Right lobe of liver (tissue), 6 donors: Measurements from ENCODE around the gene OPA1. TPM values are rescaled to one million over a fixed set of nuclear protein-coding genes. Genes with fewer than 3 reads are reported as not detected.

Experiments used
- ATAC-seq, 4 donors: fragments of 200-7000 bp; cut with Tn5 transposase; one replicate each; pipeline ENCODE4 v1.9.1; 2020; ENCODE audit warnings: mild to moderate bottlenecking in 4 of 4, moderate library complexity in 4 of 4
- DNase-seq, 3 donors: peaks; one replicate each; pipeline ENCODE4 v3.0.0-alpha.2; 2020
- H3K27ac ChIP-seq, 3 donors: fragments of 200-600 bp; one replicate each; pipeline ENCODE4 v1.8.0; 2022
- H3K27me3 ChIP-seq, 2 donors: fragments of 200-600 bp; one replicate each; pipeline ENCODE4 v1.8.0; 2022
- H3K36me3 ChIP-seq, 4 donors: fragments of 200-600 bp; sonication (generic) in 1 of 4; one replicate each; pipeline versions ENCODE4 v1.5.1 to v1.8.0; 2017 to 2022; ENCODE audit warnings: control low read depth in 1 of 4
- H3K4me1 ChIP-seq, 4 donors: fragments of 200-600 bp; sonication (generic) in 1 of 4; one replicate each; pipeline versions ENCODE4 v1.5.1 to v1.8.0; 2017 to 2022; ENCODE audit warnings: control low read depth in 1 of 4
- H3K4me3 ChIP-seq, 3 donors: fragments of 200-600 bp; one replicate each; pipeline ENCODE4 v1.8.0; 2022
- H3K9me3 ChIP-seq, 4 donors: fragments of 200-600 bp; sonication (generic) in 1 of 4; one replicate each; pipeline versions ENCODE4 v1.5.1 to v1.8.0; 2017 to 2022; ENCODE audit warnings: control low read depth in 1 of 4
- POLR2A ChIP-seq: fragments of 450-650 bp; IDR thresholded peaks from one replicate; pipeline ENCODE4 v1.6.1; 2017; ENCODE audit warnings: antibody characterized with exemption, mild to moderate bottlenecking
- WGBS: methylation state at CpG from one replicate; pipeline ENCODE4 v1.1.6; 2018; ENCODE audit warnings: low coverage, low lambda C conversion rate; ENCODE audit not compliant: insufficient coverage; ENCODE audit errors: missing lambda C conversion rate; 5-methylcytosine and 5-hydroxymethylcytosine counted together
- intact Hi-C, 2 donors: fragments of 100-400 bp; cut with DNase I; formaldehyde crosslinking; loops; one replicate each; pipeline versions ENCODE4 v1.11.2 to v1.14.1; 2022
- total RNA-seq, 6 experiments: library from RNA; depleted of rRNA in 2 of 6; stranded (reverse); fragments of >200 nt in 2 of 6; fragmentation: NEBNext Ultra II Directional in 3 of 6; extraction: Animal tissue kit (Norgen Biotek cat#: 25700) in 3 of 6; gene quantifications; one replicate each; pipeline versions ENCODE4 v1.1.0 to v1.2.4, GENCODE V29; 2016 to 2023
- TF ChIP-seq, protein P1 (sequence below), 4 donors: fragments of 200-600 bp in 3 of 4; fragments of 450-650 bp in 1 of 4; IDR thresholded peaks; one replicate each; pipeline versions ENCODE4 v1.5.1 to v1.8.0; 2016 to 2022; ENCODE audit warnings: antibody characterized with exemption in 4 of 4, mild to moderate bottlenecking in 2 of 4
- donor health status: DM: no; HTN: yes; CAD: no.
- donor health status: DM: no; HTN: no; CAD: no.
- donor health status: DM: no; HTN: no; CAD: no.
- donor health status: DM: no; HTN: yes; CAD: no.
- donor health status: DM: no; HTN: yes; CAD: no.

Gene OPA1
- total RNA-seq, 6 experiments from 2014 or later, result 29.2 to 45.5 (median 31.6) TPM

DNA sequence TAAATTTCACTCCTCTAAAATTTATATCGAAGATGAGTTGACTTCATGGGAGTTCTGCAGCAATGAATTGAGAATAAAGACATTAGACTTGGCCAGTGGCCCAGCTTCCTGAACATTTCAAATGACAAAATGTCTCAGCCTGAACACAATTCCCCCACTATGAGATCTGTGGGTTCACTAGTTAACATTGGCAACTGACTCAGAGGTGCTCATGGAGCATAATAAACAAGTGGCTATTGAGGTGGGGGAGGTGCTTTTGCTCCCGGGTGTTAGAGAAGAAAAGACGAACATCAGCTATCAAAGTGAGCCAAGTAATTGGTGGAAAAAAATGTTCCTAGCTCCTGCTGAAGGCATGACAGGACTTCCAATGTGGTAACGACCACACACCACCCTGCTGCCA is 44.6 kb upstream of the OPA1 start:
- no peaks in the 10 kb centered on the region for H3K27me3 ChIP-seq
- H3K36me3 ChIP-seq, result no peaks in the 10 kb centered on the region
- peaks cover 0 to 3% (median 0%) of the 10 kb centered on the region in 4 donors for H3K9me3 ChIP-seq
- H3K27ac ChIP-seq, result no peak overlapping the region
- TF ChIP-seq, protein P1, sequence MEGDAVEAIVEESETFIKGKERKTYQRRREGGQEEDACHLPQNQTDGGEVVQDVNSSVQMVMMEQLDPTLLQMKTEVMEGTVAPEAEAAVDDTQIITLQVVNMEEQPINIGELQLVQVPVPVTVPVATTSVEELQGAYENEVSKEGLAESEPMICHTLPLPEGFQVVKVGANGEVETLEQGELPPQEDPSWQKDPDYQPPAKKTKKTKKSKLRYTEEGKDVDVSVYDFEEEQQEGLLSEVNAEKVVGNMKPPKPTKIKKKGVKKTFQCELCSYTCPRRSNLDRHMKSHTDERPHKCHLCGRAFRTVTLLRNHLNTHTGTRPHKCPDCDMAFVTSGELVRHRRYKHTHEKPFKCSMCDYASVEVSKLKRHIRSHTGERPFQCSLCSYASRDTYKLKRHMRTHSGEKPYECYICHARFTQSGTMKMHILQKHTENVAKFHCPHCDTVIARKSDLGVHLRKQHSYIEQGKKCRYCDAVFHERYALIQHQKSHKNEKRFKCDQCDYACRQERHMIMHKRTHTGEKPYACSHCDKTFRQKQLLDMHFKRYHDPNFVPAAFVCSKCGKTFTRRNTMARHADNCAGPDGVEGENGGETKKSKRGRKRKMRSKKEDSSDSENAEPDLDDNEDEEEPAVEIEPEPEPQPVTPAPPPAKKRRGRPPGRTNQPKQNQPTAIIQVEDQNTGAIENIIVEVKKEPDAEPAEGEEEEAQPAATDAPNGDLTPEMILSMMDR (IDR thresholded peaks at IDR 0.05), result no peak
- no peak for TF ChIP-seq POLR2A
- intact Hi-C loops, result no loop called here
- WGBS, result 54% methylated on average over 4 of the region's 4 CpGs
- DNase-seq (no peak), ATAC-seq (no peak)
- H3K4me1 ChIP-seq, result no peaks in the 10 kb centered on the region
- H3K4me3 ChIP-seq, result no peak overlapping the region

DNA sequence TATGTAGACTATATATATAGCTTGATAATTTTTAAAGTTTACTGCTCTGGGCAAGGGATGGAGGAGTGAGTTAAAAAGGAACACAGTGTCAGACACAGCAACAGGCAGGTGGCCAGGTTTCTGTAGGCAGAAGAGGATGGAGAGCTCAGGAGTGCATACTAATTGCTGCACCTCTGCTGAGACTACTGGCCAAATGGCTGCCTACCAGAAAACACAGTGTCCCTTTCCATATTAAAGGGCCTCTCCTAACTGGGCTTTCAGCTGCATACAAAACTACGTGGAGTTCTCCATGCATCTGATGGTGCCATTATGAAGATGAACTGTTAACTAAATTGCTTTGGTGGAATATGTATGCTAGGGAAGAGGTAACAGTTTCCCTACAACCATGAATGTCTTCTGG is 40.1 kb upstream of the OPA1 start:
- H3K4me3 ChIP-seq, result no peak overlapping the region
- TF ChIP-seq POLR2A, result no peak
- TF ChIP-seq, protein P1 (IDR thresholded peaks at IDR 0.05), result no peak
- no peaks in the 10 kb centered on the region for H3K9me3 ChIP-seq
- intact Hi-C loops, result no loop called here
- H3K27me3 ChIP-seq, result peaks cover 0 to 8% of the 10 kb centered on the region in 2 donors
- H3K27ac ChIP-seq, result no peak overlapping the region
- DNase-seq (no peak), ATAC-seq (no peak)
- H3K36me3 ChIP-seq, result no peaks in the 10 kb centered on the region
- WGBS, result 75% methylated on average over 1 of the region's 1 CpG
- peaks cover 0 to 10% (median 2%) of the 10 kb centered on the region in 4 donors for H3K4me1 ChIP-seq

DNA sequence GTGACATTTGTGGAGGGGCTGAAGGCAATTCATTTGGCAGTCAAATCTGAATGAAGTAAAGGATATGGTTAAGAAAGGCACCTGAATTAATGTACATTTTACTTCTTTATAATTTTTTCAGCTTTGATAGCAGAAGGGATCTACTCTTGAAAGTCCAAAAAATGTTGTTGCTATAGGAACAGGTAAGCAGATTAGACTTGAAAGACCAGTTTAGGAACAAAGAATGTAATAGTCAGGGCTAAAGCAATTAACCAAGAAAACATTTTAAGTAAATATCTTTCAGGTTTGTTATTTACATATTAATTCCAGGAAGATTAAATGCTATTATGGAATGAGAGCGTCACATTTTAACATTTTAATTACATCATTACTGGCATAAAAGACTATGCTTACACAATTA is 39.4 kb upstream of the OPA1 start:
- no peak for ATAC-seq
- no peak for DNase-seq
- Histone ChIP-seq H3K4me1 (peaks cover 0 to 10% (median 2%) of the 10 kb centered on the region in 4 donors), H3K27me3 (peaks cover 0 to 8% of the 10 kb centered on the region in 2 donors), H3K36me3 (no peaks in the 10 kb centered on the region), H3K4me3 (no peak overlapping the region), H3K9me3 (no peaks in the 10 kb centered on the region), H3K27ac (no peak overlapping the region)
- TF ChIP-seq, protein P1 (IDR thresholded peaks at IDR 0.05), result no peak
- no peak for TF ChIP-seq POLR2A
- intact Hi-C loops, result no loop called here
- 71% methylated on average over 1 of the region's 1 CpG for WGBS

DNA sequence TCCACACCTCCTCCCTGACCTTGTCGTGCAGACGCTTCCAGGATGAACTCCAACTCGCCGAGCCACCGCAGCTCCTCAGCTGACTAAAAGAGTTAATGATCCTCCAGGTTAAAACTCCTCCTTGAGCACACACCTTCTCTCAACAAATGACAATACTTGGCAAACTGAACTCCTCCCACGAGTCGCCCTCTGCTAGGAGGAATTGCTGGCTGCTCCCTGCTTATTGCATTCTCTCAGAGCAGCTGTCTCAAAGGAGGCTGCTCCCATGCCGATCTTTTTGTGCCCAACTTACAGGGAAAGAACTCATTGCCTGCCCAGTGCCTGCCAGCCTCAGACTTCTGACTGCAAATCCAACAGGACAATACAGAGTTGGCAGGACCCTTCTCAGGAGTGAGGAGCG is 38.2 kb upstream of the OPA1 start, which contains the start of gene ATP13A4:
Gene ATP13A4 (minus strand): TSS at position 85 of the 400 bp plus-strand sequence. CDS start 96 bp downstream, outside the sequence.
- TF ChIP-seq, protein P1 (IDR thresholded peaks at IDR 0.05), result no peak
- TF ChIP-seq POLR2A, result no peak
- Histone ChIP-seq H3K4me1 (peaks cover 0 to 10% (median 2%) of the 10 kb centered on the region in 4 donors), H3K9me3 (no peaks in the 10 kb centered on the region), H3K36me3 (no peaks in the 10 kb centered on the region), H3K27ac (no peak within 1 kb of the TSS), H3K27me3 (peaks cover 0 to 8% of the 10 kb centered on the region in 2 donors), H3K4me3 (no peak within 1 kb of the TSS)
- ATAC-seq (peak in 1 of 4 donors; percentile 33), DNase-seq (no peak)
- WGBS, result 23% methylated on average over 8 of the region's 9 CpGs
- intact Hi-C loops, result no loop called here
